GM12874 (cell line): ENCODE results near the gene CLDN11.

Experiments
- CTCF ChIP-seq: IDR thresholded peaks from 2 replicates; pipeline ENCODE4 v1.5.1; 2011; ENCODE audit warnings: low read depth, mild to moderate bottlenecking, control low read depth, low read length, moderate library complexity; ENCODE audit not compliant: insufficient read depth

Gene CLDN11

GRCh38 chr3:170438836-170439235 is 20.2 kb downstream of the CLDN11 start:
- no peak for TF ChIP-seq CTCF

- TF ChIP-seq CTCF: no peak
Observed at GRCh38 chr3:170440344-170440743, 21.7 kb downstream of the CLDN11 start.

GRCh38 chr3:170441412-170441811 is 22.7 kb downstream of the CLDN11 start:
- no peak for TF ChIP-seq CTCF

- no peak for TF ChIP-seq CTCF
Observed at GRCh38 chr3:170442947-170443346, 24.3 kb downstream of the CLDN11 start.

- TF ChIP-seq CTCF: no peak
Observed at GRCh38 chr3:170443457-170443856, 24.8 kb downstream of the CLDN11 start.

GRCh38 chr3:170448584-170448983 is 29.9 kb downstream of the CLDN11 start:
- TF ChIP-seq CTCF: no peak

- no peak for TF ChIP-seq CTCF
Observed at GRCh38 chr3:170450039-170450438, 31.4 kb downstream of the CLDN11 start.

GRCh38 chr3:170454509-170454908 is 35.8 kb downstream of the CLDN11 start:
- TF ChIP-seq CTCF: no peak
